Stimulated activated CD8-positive, alpha-beta memory T cell treated with anti-CD3 and anti-CD28 coated beads, Interleukin-12 subunit alpha, Interleukin-12 subunit beta, amount 100 ng/mL, for 24 hours (primary cell): Measurements from ENCODE around the gene HRG.
A peak's percentile ranks its signal among the peaks of the same experiment; 100 is the strongest.
"Not testable (repeated sequence)": the region's sequence is repeated elsewhere in the genome, so short reads cannot be mapped to it uniquely, and the experiment has no call there.

Experiments used
- DNase-seq: peaks from one replicate; pipeline ENCODE4 v3.0.0-alpha.2; 2020; ENCODE audit errors: extremely low read depth

Gene HRG

DNA sequence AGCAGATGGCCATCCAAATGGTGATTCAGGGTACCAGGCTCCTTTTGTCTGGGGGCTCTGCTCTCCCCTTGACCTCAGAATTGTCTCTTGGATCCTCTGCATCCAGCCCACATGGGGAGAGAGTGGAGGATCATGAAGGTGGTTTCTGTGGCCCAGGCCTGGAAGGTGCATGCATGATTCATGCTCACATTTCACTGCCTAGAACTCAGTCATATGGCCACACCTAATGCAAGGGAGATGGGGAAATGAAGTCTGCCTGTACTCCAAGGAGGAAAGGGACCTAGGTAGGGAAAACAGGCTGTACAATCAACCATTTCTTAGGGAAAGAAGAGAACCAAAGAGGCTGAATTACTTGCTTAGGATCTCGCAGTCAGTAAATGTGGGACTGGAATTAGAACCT is 15.1 kb downstream of the HRG start:
- no peak for DNase-seq

GRCh38 chr3:186682812-186683211 is 17.0 kb downstream of the HRG start:
- DNase-seq: no peak

DNA sequence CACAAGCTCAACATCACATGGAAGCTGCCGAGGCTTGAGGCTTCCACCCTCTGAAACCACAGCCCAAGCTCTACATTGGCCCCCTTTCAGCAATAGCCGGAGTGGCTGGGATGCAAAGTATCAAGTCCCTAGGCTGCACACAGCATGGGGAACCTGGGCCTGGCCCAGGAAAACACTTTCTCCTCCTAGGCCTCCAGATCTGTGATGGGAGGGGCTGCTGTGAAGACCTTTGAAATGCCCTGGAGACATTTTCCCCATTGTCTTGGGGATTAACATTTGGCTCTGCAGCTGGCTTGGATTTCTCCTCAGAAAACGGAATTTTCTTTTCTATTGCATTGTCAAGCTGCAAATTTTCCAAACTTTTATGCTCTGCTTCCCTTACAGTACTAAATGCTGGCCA is 18.2 kb downstream of the HRG start:
- no peak for DNase-seq

DNA sequence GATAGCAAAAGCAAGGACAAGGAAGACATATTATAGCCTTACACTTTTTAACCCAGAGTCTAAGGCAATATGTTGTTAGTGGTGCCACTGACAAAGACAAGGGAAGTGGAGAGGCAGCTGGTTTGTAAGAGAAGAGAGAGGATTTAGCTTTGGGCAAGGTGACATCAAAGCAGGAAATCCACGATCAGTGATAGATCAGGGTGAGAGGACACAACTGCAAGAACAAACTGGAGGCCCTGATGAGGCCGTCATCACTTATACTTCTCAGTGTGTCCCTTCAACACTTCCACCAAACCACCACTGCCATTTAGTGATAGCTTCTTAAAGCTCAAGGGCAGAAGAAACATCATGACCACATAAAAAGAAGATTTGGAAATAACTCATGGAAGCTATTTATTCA is 20.7 kb downstream of the HRG start:
- DNase-seq: not testable (repeated sequence)

DNA sequence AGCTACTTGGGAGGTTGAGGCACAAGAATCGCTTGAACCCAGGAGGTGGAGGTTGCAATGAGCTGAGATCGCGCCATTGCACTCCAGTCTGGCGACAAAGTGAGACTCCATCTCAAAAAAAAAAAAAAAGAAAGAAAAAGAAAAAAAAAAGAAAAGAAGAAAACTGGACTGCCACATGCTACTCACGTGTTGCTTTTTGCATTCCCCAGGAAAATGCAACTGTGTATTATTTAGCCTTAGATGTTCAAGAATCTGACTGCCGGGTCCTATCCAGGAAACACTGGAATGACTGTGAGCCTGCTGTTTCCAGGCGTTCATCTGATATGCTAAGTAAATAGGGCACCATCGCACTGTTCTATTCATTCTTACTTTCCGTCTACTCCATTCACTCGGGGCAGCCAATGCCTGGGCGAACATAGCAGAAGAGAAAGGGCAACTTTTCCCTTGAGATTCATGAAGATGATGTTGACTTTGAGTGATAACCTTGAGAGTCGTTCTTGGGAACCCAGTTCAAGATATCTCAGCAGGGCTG is 21.4 kb downstream of the HRG start:
- DNase-seq: no peak

DNA sequence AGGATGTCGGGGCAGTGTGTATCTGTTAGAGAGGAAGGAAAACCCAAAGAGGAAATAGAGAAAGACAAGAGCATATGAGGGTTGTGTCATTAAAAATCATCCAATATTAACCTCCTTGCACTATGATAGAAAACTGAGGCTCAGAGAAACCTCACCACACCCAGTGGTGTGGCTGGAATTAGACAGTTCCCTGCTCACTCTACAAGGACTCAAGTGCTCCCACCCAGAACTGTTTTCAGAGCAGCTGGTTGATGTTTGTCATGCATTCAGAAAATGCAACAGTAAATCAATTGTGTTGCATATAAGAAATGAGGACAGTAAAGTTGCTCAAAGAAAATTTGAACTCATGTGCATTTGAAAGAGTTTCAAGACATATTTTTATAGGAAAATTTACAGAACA is 24.5 kb downstream of the HRG start:
- not testable (repeated sequence) for DNase-seq

GRCh38 chr3:186691676-186692075 is 25.9 kb downstream of the HRG start:
- no peak for DNase-seq

- no peak for DNase-seq
These were observed 28.0 kb downstream of the HRG start for GRCh38 chr3:186693843-186694242.

GRCh38 chr3:186694288-186695032 is 28.6 kb downstream of the HRG start:
- DNase-seq: no peak

GRCh38 chr3:186696522-186696921 is 30.7 kb downstream of the HRG start:
- no peak for DNase-seq

- DNase-seq: no peak
These were observed 31.7 kb downstream of the HRG start for GRCh38 chr3:186697510-186697909.

- no peak for DNase-seq
These were observed 34.5 kb downstream of the HRG start for GRCh38 chr3:186700267-186700666.

DNA sequence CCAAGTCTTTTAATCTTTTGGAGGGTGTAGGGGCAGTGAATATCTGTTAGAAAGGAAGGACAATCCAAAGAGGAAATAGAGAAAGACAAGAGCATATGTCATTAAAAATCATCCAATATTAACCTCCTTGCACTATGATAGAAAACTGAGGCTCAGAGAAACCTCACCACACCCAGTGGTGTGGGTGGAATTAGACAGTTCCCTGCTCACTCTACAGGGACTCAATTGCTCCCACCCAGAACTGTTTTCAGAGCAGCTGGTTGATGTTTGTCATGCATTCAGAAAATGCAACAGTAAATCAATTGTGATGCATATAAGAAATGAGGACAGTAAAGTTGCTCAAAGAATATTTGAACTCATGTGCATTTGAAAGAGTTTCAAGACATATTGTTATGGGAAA is 36.6 kb downstream of the HRG start:
- not testable (repeated sequence) for DNase-seq

GRCh38 chr3:186705882-186706780 is 40.3 kb downstream of the HRG start:
- DNase-seq: peak; percentile 1

- no peak for DNase-seq
These were observed 43.3 kb downstream of the HRG start for GRCh38 chr3:186708983-186709679.

GRCh38 chr3:186710694-186711093 is 44.9 kb downstream of the HRG start:
- DNase-seq: not testable (repeated sequence)

GRCh38 chr3:186713499-186713898 is 47.7 kb downstream of the HRG start:
- no peak for DNase-seq

GRCh38 chr3:186717039-186717457 is 51.2 kb downstream of the HRG start, which contains the start of gene KNG1:
Gene KNG1, plus strand, starts transcription at chr3:186717359. Its CDS starts 184 bp downstream, at chr3:186717543.
- DNase-seq: no peak

DNA sequence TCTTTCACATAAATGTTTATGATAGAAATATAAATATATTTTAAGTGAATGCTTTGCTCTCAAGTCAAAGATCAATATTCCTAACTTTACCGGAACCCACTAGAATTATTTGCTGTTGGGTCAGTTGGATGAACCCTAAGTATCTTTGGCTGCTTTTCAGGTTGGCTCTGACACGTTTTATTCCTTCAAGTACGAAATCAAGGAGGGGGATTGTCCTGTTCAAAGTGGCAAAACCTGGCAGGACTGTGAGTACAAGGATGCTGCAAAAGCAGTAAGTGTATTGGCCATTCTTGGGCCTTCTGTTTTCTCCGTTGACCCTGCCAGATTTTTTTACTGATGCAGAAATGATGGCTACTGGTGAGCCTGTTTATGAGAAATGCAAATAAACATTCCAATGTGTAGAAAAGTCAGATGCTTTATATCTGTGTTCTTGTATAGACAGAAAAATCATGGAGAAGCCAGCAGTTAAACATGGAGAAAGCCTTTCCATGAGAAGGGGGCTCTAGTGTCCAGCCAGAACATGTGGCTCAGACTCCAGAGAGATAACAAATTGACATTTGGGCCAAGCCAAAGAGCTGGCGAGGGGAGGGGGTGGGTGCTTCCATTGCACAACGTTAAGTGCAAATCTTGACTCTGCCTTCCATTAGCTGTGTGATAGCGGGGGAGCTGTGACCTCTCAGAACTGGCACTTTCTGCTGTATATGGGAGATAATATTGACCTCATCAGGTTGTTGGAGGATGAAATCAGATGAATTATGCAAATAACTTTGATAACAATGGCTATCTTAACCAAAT is 54.3 kb downstream of the HRG start:
- no peak for DNase-seq

- no peak for DNase-seq
These were observed 56.6 kb downstream of the HRG start for GRCh38 chr3:186722457-186722856.

GRCh38 chr3:186724911-186725310 is 59.1 kb downstream of the HRG start:
- no peak for DNase-seq
